NCI-H2227 treated with DMSO at 0.1 percent for 48 hours (cell line): ENCODE results near the gene FBXL13.
A peak's percentile ranks its signal among the peaks of the same experiment; 100 is the strongest.
"Not testable (repeated sequence)": the region's sequence is repeated elsewhere in the genome, so short reads cannot be mapped to it uniquely, and the experiment has no call there.

Source experiments
- DNase-seq: peaks from one replicate; lab custom pipeline; 2025; lab: John Stamatoyannopoulos, UW

Gene FBXL13

DNA sequence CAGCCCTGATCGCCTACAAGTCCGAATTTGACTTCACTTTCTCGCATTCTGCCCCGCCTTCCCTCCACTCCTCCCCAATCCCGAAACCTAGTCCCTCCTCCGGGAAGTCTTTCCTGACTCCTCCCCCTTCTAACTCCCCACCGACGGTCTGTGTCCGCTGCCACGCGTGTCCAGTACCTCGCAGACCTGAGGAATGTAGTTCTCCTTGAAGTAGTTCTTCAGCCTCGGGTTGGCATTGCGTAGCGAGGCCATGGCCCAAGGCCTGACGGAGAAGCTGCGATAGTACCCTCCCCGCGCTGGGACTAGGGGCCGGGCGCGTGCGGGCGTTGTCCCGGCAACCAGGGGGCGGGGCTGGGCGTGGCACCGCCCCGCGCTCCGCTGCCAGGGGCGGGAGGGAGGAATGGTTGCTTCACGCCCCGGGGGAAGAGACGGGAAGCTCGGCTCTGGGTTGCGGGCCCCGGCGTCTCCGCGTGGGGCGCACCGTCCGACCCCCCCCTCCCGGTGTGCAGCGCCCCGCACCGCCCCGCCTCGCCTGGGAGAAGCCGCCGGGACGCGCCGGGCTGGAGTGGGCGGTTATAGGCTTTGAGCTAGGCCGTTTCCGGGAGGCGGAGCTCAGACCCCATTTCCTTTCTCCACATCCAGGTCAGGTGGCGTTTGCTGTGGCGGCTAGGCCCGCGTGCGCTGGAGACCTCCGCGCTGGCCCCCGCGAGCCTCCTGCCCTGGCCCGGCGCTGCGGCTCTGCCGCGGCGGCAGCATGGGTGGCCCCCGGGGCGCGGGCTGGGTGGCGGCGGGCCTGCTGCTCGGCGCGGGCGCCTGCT, at the start of gene FBXL13, which contains the start of gene ARMC10:
Gene FBXL13 (minus strand): TSS at position 278 of the 818 bp plus-strand sequence.
Gene ARMC10 (plus strand): TSS at position 622 of the 818 bp plus-strand sequence. CDS start 133 bp downstream, at position 755.
- peak; percentile 96 for DNase-seq

DNA sequence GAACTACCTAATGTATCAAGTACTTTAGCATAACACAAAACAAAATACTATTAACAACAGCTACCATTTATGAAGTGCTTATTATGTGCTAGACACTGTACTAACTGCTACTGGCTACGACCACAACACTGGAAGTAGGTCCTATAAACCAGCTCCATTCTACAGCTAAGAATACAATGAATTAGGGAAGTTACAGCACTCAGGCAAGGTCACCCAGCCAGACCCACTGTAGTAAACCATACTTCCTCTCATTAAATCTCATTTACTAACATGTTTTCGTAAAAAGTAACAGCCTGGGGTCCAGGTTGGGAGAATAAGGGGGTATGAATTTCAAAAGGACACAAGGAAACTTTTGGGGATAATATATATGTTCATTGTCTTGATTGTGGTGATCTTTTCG, 48.9 kb upstream of the FBXL13 start:
- no peak for DNase-seq

DNA sequence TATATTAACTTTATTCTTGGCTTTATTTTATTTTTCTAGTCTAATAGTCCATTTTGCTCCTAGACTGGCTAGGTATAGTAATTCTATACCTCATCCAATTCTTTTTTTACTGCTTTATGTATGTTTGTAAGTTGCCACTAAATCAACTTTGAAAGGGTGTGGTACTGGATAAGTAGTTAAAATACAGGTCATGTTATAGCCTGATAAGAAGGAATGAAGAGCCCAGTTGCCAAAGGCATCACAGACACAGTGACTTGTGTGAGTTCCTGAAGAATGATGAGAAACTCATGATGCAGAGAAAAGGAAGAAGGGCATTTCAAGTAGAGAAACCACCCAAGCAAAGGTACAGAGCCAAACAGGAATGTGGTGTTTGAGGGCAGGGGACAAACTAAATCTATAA, 47.0 kb upstream of the FBXL13 start:
- DNase-seq: no peak

DNA sequence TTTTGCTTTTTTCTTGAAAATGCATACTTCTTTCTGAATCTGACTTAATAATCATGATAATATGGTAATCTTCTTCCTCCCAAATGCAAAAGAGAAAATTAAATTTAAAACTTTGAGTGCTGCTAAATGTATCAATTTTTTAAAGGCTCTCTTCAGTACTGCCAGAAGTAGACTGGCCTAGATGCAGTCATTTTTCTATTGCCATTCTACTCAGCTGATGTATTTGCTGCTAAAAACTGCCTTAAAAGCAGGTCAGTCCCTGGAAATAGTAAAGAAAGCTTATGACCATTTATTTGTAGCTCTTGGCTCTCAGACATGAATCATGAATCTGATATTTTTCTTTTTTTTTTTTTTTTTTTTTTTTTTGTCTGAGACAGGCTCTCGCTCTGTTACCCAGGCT, 45.8 kb upstream of the FBXL13 start:
- DNase-seq: no peak

- DNase-seq: no peak
These were observed 45.2 kb upstream of the FBXL13 start for GRCh38 chr7:103119791-103120291.

DNA sequence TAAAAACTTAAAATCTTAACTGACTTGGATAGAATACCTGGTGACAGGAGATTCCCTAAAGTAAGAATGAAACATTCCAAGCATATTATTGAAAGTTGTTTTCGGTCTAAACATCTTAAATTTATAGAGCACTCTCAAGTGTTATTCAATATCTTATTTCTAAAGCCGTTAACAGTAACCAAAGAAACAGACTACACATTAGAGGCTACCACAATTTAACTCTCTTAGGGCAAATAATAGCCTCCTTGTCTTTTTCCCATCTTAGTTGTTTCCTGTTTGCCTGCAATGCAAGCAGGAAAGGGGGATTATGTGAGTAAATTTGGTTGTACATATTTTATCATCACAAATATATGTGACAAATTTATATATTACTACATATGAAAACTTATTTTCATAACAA, 42.9 kb upstream of the FBXL13 start:
- DNase-seq: no peak

DNA sequence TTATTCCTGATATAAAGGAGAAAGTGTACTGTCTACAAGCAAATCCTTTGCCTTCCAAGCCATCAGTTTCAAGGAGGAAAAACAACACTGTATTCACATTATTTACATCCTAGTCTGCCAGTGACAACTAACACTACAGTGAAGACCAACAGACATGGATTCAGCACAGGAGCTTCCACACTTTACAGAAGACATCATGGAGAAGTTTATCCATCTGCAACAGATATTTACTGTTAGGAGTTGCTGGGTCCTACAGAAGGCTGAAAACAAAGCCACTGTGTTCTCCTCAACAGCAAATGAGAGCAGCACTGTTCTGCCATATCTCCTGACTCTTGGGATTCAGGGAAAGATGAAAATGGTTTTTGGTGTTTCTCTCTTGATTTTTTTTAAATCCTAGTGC, 42.4 kb upstream of the FBXL13 start:
- DNase-seq: no peak

GRCh38 chr7:103116511-103116910, 41.9 kb upstream of the FBXL13 start:
- DNase-seq: no peak

DNA sequence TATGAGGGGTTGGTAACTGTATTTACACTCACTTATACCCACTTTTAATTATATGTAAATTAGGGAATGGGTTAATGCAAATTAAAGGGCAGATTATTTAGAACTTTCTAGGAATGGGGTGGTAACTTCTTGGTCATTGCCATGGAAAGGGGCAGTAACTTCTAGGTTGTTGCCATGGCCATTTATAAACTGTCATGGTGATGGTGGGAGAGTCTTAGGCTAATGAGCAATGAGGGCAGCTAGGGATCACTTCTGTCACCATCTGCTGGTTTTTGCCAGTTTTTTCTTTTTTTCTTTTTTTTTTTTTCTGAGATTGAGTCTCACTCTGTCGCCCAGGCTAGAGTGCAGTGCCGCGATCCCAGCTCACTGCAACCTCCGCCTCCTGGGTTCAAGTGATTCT, 41.2 kb upstream of the FBXL13 start:
- DNase-seq: no peak

GRCh38 chr7:103114576-103115008, 40.0 kb upstream of the FBXL13 start:
- no peak for DNase-seq

- DNase-seq: no peak
These were observed 38.6 kb upstream of the FBXL13 start for GRCh38 chr7:103113164-103113563.

GRCh38 chr7:103106703-103107070, 32.1 kb upstream of the FBXL13 start:
- DNase-seq: not testable (repeated sequence)

DNA sequence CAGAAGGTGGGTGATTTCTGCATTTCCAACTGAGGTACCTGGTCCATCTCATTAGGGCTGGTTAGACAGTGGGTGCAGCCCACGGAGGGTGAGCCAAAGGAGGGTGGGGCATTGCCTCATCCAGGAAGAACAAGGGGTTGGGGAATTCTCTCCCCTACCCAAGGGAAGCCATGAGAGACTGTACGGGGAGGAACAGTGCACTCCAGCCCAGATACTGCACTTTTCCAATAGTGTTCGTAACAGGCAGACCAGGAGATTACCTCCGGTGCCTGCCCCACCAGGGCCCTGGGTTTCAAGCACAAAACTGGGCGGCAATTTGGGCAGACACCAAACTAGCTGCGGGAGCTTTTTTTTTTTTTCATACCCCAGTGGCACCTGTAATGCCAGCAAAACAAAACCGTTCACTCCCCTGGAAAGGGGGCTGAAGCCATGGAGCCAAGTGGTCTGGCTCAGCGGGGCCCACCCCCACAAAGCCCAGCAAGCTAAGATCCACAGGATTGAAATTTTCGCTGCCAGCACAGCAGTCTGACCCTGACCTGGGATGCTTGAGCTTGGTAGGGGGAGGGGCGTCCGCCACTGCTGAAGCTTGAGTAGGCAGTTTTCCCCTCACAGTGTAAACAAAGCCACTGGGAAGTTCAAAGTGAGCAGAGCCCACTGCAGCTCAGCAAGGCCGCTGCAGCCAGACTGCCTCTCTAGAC, 31.6 kb upstream of the FBXL13 start:
- DNase-seq: peak; percentile 69

GRCh38 chr7:103101543-103101942, 26.9 kb upstream of the FBXL13 start:
- DNase-seq: no peak

GRCh38 chr7:103100348-103100747, 25.8 kb upstream of the FBXL13 start:
- DNase-seq: no peak

- no peak for DNase-seq
These were observed 22.4 kb upstream of the FBXL13 start for GRCh38 chr7:103097041-103097440.

GRCh38 chr7:103095558-103095957, 21.0 kb upstream of the FBXL13 start:
- not testable (repeated sequence) for DNase-seq

DNA sequence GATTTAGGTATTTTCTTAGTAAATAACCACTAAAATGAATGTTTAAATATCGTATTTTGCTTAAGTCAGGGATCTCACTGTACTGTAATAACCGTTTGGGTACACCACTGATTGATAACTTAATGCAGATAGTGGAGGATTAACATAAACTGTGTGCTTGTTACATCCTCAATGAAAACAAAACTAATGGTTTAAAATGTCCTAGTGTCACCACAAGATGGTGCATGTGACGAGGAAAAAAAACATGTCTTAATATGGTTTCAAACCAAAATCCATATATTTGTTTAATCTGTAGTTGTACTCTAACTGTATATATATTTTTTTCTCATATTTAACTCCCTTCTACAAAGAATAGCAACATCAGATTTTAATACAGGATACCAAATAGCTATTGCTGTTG, 19.5 kb upstream of the FBXL13 start:
- DNase-seq: no peak

DNA sequence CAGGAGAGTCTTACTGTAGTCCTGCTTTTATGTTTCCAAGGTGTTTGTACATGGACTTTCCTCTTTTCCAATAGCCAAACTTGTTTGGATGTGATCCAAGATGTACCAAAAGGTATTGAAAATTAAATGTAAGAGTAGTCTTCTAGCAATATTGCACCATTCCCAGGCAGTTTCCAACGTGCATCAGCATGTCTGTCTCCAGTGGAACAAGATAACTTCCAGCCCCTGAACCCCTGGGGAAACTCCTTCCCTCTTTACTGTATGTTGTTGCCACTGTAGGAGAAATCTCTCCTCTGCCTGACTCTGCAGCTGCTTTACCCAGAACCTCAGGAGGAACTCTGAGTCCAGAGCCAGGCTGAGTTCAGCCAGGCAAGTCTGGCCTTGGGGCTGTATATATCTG, 18.8 kb upstream of the FBXL13 start:
- no peak for DNase-seq

- DNase-seq: not testable (repeated sequence)
These were observed 17.7 kb upstream of the FBXL13 start for GRCh38 chr7:103092321-103092720.

- DNase-seq: no peak
These were observed 8.6 kb upstream of the FBXL13 start for GRCh38 chr7:103083210-103083609.

- no peak for DNase-seq
These were observed 7.9 kb upstream of the FBXL13 start for GRCh38 chr7:103082497-103082896.

GRCh38 chr7:103080923-103081322, 6.3 kb upstream of the FBXL13 start:
- no peak for DNase-seq
